Measurements from ENCODE around the gene CCDC6. TPM values are rescaled to one million over a fixed set of nuclear protein-coding genes. Genes with fewer than 3 reads are reported as not detected.

The CCDC6 gene
- total RNA-seq, 1 experiment from 2014 or later = 50.9 TPM

- Histone ChIP-seq H3K9ac (ENCODE audit: low read length) (no peak overlapping the region), H2AFZ (ENCODE audit: low read length) (no peak overlapping the region), H3K9me2 (replicated peaks; ENCODE audit: insufficient read depth, low read length) (no peaks in the 10 kb centered on the region), H3K4me2 (ENCODE audit: low read depth, low read length, poor library complexity, severe bottlenecking) (no peak overlapping the region), H3K4me3 (ENCODE audit: low read length) (no peak overlapping the region), H3K27ac (ENCODE audit: low read length) (no peak overlapping the region), H3K27me3 (ENCODE audit: low read length) (no peaks in the 10 kb centered on the region), H4K20me1 (ENCODE audit: insufficient read depth, low read depth, low read length) (peaks cover under 1% of the 10 kb centered on the region; the same call in 1 of the 2 replicates), H3K9me3 (ENCODE audit: low read length) (no peaks in the 10 kb centered on the region), H3K4me1 (ENCODE audit: low read length) (peaks cover 25% of the 10 kb centered on the region), H3K79me2 (ENCODE audit: low read length) (peaks cover 5% of the 10 kb centered on the region), H3K36me3 (ENCODE audit: insufficient read depth, low read length) (no peaks in the 10 kb centered on the region)
- DNase-seq = no peak
Measured at GRCh38 chr10:59910867-59911266, 4.5 kb upstream of the CCDC6 start.

GRCh38 chr10:59909815-59910214 is 3.5 kb upstream of the CCDC6 start:
- Histone ChIP-seq H3K4me1 (ENCODE audit: low read length) (peaks cover 25% of the 10 kb centered on the region), H4K20me1 (ENCODE audit: insufficient read depth, low read depth, low read length) (peaks cover 11% of the 10 kb centered on the region; the same call in 1 of the 2 replicates), H3K9me3 (ENCODE audit: low read length) (no peaks in the 10 kb centered on the region), H3K27me3 (ENCODE audit: low read length) (no peaks in the 10 kb centered on the region), H3K4me2 (ENCODE audit: low read depth, low read length, poor library complexity, severe bottlenecking) (no peak overlapping the region), H2AFZ (ENCODE audit: low read length) (no peak overlapping the region), H3K9ac (ENCODE audit: low read length) (no peak overlapping the region), H3K9me2 (replicated peaks; ENCODE audit: insufficient read depth, low read length) (no peaks in the 10 kb centered on the region), H3K27ac (ENCODE audit: low read length) (no peak overlapping the region), H3K4me3 (ENCODE audit: low read length) (no peak overlapping the region), H3K36me3 (ENCODE audit: insufficient read depth, low read length) (no peaks in the 10 kb centered on the region), H3K79me2 (ENCODE audit: low read length) (peaks cover 15% of the 10 kb centered on the region)
- DNase-seq = no peak

GRCh38 chr10:59908808-59909143 is 2.4 kb upstream of the CCDC6 start:
- peak overlapping the region; percentile 25; the same call in 1 of the 2 replicates for H2AFZ ChIP-seq (ENCODE audit: low read length)
- H3K27me3 ChIP-seq (ENCODE audit: low read length) = no peaks in the 10 kb centered on the region
- no peaks in the 10 kb centered on the region for H3K9me2 ChIP-seq (replicated peaks; ENCODE audit: insufficient read depth, low read length)
- H3K79me2 ChIP-seq (ENCODE audit: low read length) = peaks cover 26% of the 10 kb centered on the region
- H3K27ac ChIP-seq (ENCODE audit: low read length) = no peak overlapping the region
- peak overlapping the region; percentile 83 for H3K4me2 ChIP-seq (ENCODE audit: low read depth, low read length, poor library complexity, severe bottlenecking)
- no peak for DNase-seq
- no peak overlapping the region; the same call in 1 of the 2 replicates for H3K4me3 ChIP-seq (ENCODE audit: low read length)
- H3K9me3 ChIP-seq (ENCODE audit: low read length) = no peaks in the 10 kb centered on the region
- no peak overlapping the region for H3K9ac ChIP-seq (ENCODE audit: low read length)
- H3K4me1 ChIP-seq (ENCODE audit: low read length) = peaks cover 35% of the 10 kb centered on the region
- peaks cover 22% of the 10 kb centered on the region; the same call in 1 of the 2 replicates for H4K20me1 ChIP-seq (ENCODE audit: insufficient read depth, low read depth, low read length)
- no peaks in the 10 kb centered on the region for H3K36me3 ChIP-seq (ENCODE audit: insufficient read depth, low read length)

GRCh38 chr10:59907918-59908807 is 1.8 kb upstream of the CCDC6 start:
- H3K9me3 ChIP-seq (ENCODE audit: low read length) = no peaks in the 10 kb centered on the region
- no peaks in the 10 kb centered on the region for H3K9me2 ChIP-seq (replicated peaks; ENCODE audit: insufficient read depth, low read length)
- H3K36me3 ChIP-seq (ENCODE audit: insufficient read depth, low read length) = 0 out of 2 replicates have a peak, but pooled peaks cover 4% of the 10 kb centered on the region
- H3K4me2 ChIP-seq (ENCODE audit: low read depth, low read length, poor library complexity, severe bottlenecking) = peak overlapping the region; percentile 83
- peak overlapping the region; percentile 96 for H3K4me3 ChIP-seq (ENCODE audit: low read length)
- H3K27me3 ChIP-seq (ENCODE audit: low read length) = no peaks in the 10 kb centered on the region
- peaks cover 41% of the 10 kb centered on the region for H3K4me1 ChIP-seq (ENCODE audit: low read length)
- H3K79me2 ChIP-seq (ENCODE audit: low read length) = peaks cover 32% of the 10 kb centered on the region
- peak overlapping the region; percentile 86 for H3K27ac ChIP-seq (ENCODE audit: low read length)
- peak overlapping the region; percentile 98 for H3K9ac ChIP-seq (ENCODE audit: low read length)
- H2AFZ ChIP-seq (ENCODE audit: low read length) = peak overlapping the region; percentile 25
- peaks cover 23% of the 10 kb centered on the region; the same call in 1 of the 2 replicates for H4K20me1 ChIP-seq (ENCODE audit: insufficient read depth, low read depth, low read length)
- peak; percentile 80 for DNase-seq

- H3K9ac ChIP-seq (ENCODE audit: low read length) = peak overlapping the region; percentile 98
Measured at GRCh38 chr10:59907537-59907917, 1.2 kb upstream of the CCDC6 start.

GRCh38 chr10:59905731-59906416 is 482 bp downstream of the CCDC6 start:
- Histone ChIP-seq H3K79me2 (ENCODE audit: low read length) (peaks cover 55% of the 10 kb centered on the region), H3K4me2 (ENCODE audit: low read depth, low read length, poor library complexity, severe bottlenecking) (peak overlapping the region; percentile 83), H2AFZ (ENCODE audit: low read length) (no peak overlapping the region), H3K4me1 (ENCODE audit: low read length) (peaks cover 55% of the 10 kb centered on the region), H3K9ac (ENCODE audit: low read length) (peak overlapping the region; percentile 98), H4K20me1 (ENCODE audit: insufficient read depth, low read depth, low read length) (peaks cover 26% of the 10 kb centered on the region), H3K36me3 (ENCODE audit: insufficient read depth, low read length) (peaks cover 17% of the 10 kb centered on the region; the same call in 1 of the 2 replicates), H3K27me3 (ENCODE audit: low read length) (no peaks in the 10 kb centered on the region), H3K9me2 (replicated peaks; ENCODE audit: insufficient read depth, low read length) (no peaks in the 10 kb centered on the region), H3K4me3 (ENCODE audit: low read length) (peak overlapping the region; percentile 96), H3K27ac (ENCODE audit: low read length) (peak overlapping the region; percentile 86), H3K9me3 (ENCODE audit: low read length) (no peaks in the 10 kb centered on the region)
- DNase-seq = peak; percentile 68

More at GRCh38 chr10:59907537-59907917, 1.2 kb upstream of the CCDC6 start:
- Histone ChIP-seq H3K4me2 (ENCODE audit: low read depth, low read length, poor library complexity, severe bottlenecking) (peak overlapping the region; percentile 83), H3K4me1 (ENCODE audit: low read length) (peaks cover 47% of the 10 kb centered on the region), H3K27me3 (ENCODE audit: low read length) (no peaks in the 10 kb centered on the region), H4K20me1 (ENCODE audit: insufficient read depth, low read depth, low read length) (peaks cover 23% of the 10 kb centered on the region), H3K79me2 (ENCODE audit: low read length) (peaks cover 38% of the 10 kb centered on the region), H3K4me3 (ENCODE audit: low read length) (peak overlapping the region; percentile 96), H3K27ac (ENCODE audit: low read length) (peak overlapping the region; percentile 86), H2AFZ (ENCODE audit: low read length) (peak overlapping the region; percentile 25), H3K9me2 (replicated peaks; ENCODE audit: insufficient read depth, low read length) (no peaks in the 10 kb centered on the region), H3K36me3 (ENCODE audit: insufficient read depth, low read length) (peaks cover 10% of the 10 kb centered on the region; the same call in 1 of the 2 replicates), H3K9me3 (ENCODE audit: low read length) (no peaks in the 10 kb centered on the region)
- no peak for DNase-seq

GRCh38 chr10:59905066-59905730 is 1.2 kb downstream of the CCDC6 start:
- Histone ChIP-seq H3K79me2 (ENCODE audit: low read length) (peaks cover 62% of the 10 kb centered on the region), H3K27ac (ENCODE audit: low read length) (peak overlapping the region; percentile 86), H3K4me3 (ENCODE audit: low read length) (peak overlapping the region; percentile 96), H2AFZ (ENCODE audit: low read length) (no peak overlapping the region), H3K4me2 (ENCODE audit: low read depth, low read length, poor library complexity, severe bottlenecking) (peak overlapping the region; percentile 83), H3K9me3 (ENCODE audit: low read length) (no peaks in the 10 kb centered on the region), H3K9ac (ENCODE audit: low read length) (peak overlapping the region; percentile 98), H3K36me3 (ENCODE audit: insufficient read depth, low read length) (peaks cover 17% of the 10 kb centered on the region; the same call in 1 of the 2 replicates), H4K20me1 (ENCODE audit: insufficient read depth, low read depth, low read length) (peaks cover 26% of the 10 kb centered on the region), H3K27me3 (ENCODE audit: low read length) (no peaks in the 10 kb centered on the region), H3K4me1 (ENCODE audit: low read length) (peaks cover 61% of the 10 kb centered on the region), H3K9me2 (replicated peaks; ENCODE audit: insufficient read depth, low read length) (no peaks in the 10 kb centered on the region)
- peak; percentile 81 for DNase-seq

Measured in Karpas-422 (cell line).